Skin of body (tissue), 2 donors: ENCODE measurements around the gene REXO5. TPM values are rescaled to one million over a fixed set of nuclear protein-coding genes. Genes with fewer than 3 reads are reported as not detected.

Experiments used
- small RNA-seq: library from RNA; depleted of rRNA; stranded (forward); fragments of <200 nt; gene quantifications from one replicate; pipeline ENCODE3, GENCODE V24; 2014; ENCODE audit warnings: low replicate concordance
- total RNA-seq: library from RNA; depleted of rRNA; stranded (reverse); fragments of >200 nt; gene quantifications from one replicate; pipeline ENCODE4 v1.2.3, GENCODE V29; 2014

REXO5 gene
- total RNA-seq, 1 donor from 2014 or later = 5.3 TPM

Small RNA genes lying within 50 kb of the gene (small RNA-seq; reads per million reads assigned to genes)
- gene RF00618 = not detected
- not detected for gene RNU6-944P

Other genes starting within 250 kb of the REXO5 start
- gene ACSM2B, start 230.2 kb upstream of the REXO5 start, total RNA-seq = not detected
- 0.20 TPM for gene ACSM1, start 108.8 kb upstream of the REXO5 start, total RNA-seq
- gene THUMPD1, start 64.7 kb upstream of the REXO5 start, total RNA-seq = 40.5 TPM
- gene ACSM3, start 42.5 kb upstream of the REXO5 start, total RNA-seq = 5.1 TPM
- 16.4 TPM for gene ERI2, start 55 bp upstream of the REXO5 start, total RNA-seq
- 13.7 TPM for gene DCUN1D3, start 93.8 kb downstream of the REXO5 start, total RNA-seq
- gene LYRM1, start 94.2 kb downstream of the REXO5 start, total RNA-seq = 25.4 TPM